Thyroid gland (tissue), 4 donors: ENCODE measurements around the gene SLF1. TPM values are rescaled to one million over a fixed set of nuclear protein-coding genes. Genes with fewer than 3 reads are reported as not detected.

ENCODE experiments used
- total RNA-seq, 4 donors: library from RNA; depleted of rRNA; stranded (reverse); fragments of >200 nt; gene quantifications; one replicate each; pipeline ENCODE4 v1.2.3, GENCODE V29; 2016

The SLF1 gene
- total RNA-seq, 4 donors from 2014 or later, result 5.6 to 17.4 (median 9.0) TPM

Other genes starting within 250 kb of the SLF1 start
- gene KIAA0825, start 65 bp upstream of the SLF1 start, total RNA-seq, result 10 to 100 TPM; 12.5 to 32.6 (median 15.9) TPM